Heart left ventricle (tissue), 16 donors: ENCODE results near the gene SULT1C2. TPM values are rescaled to one million over a fixed set of nuclear protein-coding genes. Genes with fewer than 3 reads are reported as not detected.

ENCODE experiments used
- ATAC-seq, 4 donors: fragments of 200-7000 bp; cut with Tn5 transposase; one replicate each; pipeline ENCODE4 v1.9.1; 2020 to 2022; ENCODE audit warnings: moderate library complexity in 4 of 4, mild to moderate bottlenecking in 3 of 4, moderate number of reproducible peaks in 1 of 4
- DNase-seq, 5 donors: peaks; one replicate each; pipeline ENCODE4 v3.0.0-alpha.2; 2020
- H3K27ac ChIP-seq, 12 donors: fragments of 200-600 bp; sonication (generic) in 4 of 12; one replicate each; pipeline versions ENCODE4 v1.5.0 to v1.8.0; 2016 to 2022; ENCODE audit warnings: mild to moderate bottlenecking in 2 of 12
- H3K27me3 ChIP-seq, 9 donors: fragments of 200-600 bp; sonication (generic) in 2 of 9; one replicate each; pipeline versions ENCODE4 v1.5.1 to v1.8.0; 2016 to 2022; ENCODE audit warnings: mild to moderate bottlenecking in 3 of 9
- H3K36me3 ChIP-seq, 9 donors: fragments of 200-600 bp; sonication (generic) in 2 of 9; one replicate each; pipeline versions ENCODE4 v1.5.0 to v1.8.0; 2018 to 2022; ENCODE audit warnings: mild to moderate bottlenecking in 2 of 9
- H3K4me1 ChIP-seq, 12 donors: fragments of 200-600 bp; sonication (generic) in 4 of 12; one replicate each; pipeline versions ENCODE4 v1.5.0 to v1.8.0; 2016 to 2022; ENCODE audit warnings: mild to moderate bottlenecking in 3 of 12
- H3K4me3 ChIP-seq, 12 donors: fragments of 200-600 bp; sonication (generic) in 4 of 12; one replicate each; pipeline versions ENCODE4 v1.5.0 to v1.8.0; 2017 to 2022; ENCODE audit warnings: mild to moderate bottlenecking in 9 of 12, moderate library complexity in 4 of 12
- H3K9me3 ChIP-seq, 12 donors: fragments of 200-600 bp; sonication (generic) in 4 of 12; one replicate each; pipeline versions ENCODE4 v1.5.0 to v1.8.0; 2016 to 2022; ENCODE audit warnings: mild to moderate bottlenecking in 1 of 12
- POLR2A ChIP-seq, 2 donors: fragments of 450-650 bp; IDR thresholded peaks; one replicate each; pipeline ENCODE4 v1.6.1; 2017; ENCODE audit warnings: antibody characterized with exemption in 2 of 2, mild to moderate bottlenecking in 2 of 2, moderate library complexity in 2 of 2
- WGBS, 4 donors: extraction: QIAGEN DNeasy Blood & Tissue Kit in 2 of 4; methylation state at CpG; one replicate each; pipeline versions ENCODE4 v1.1.5 to v1.1.7; 2013 to 2018; 5-methylcytosine and 5-hydroxymethylcytosine counted together
- intact Hi-C, 10 donors: fragments of 100-400 bp; cut with DNase I; formaldehyde crosslinking; loops; one replicate each; pipeline versions ENCODE4 v1.11.1 to v1.14.2; 2022
- polyA plus RNA-seq, 2 donors: library from polyadenylated mRNA; stranded (reverse); fragments of 200-250 nt; gene quantifications; one replicate each; pipeline ENCODE4 v1.2.3, GENCODE V29; 2013
- total RNA-seq, 9 donors: library from RNA; depleted of rRNA in 2 of 9; stranded (reverse); fragments of >200 nt in 2 of 9; fragmentation: NEBNext Ultra II Directional in 3 of 9; extraction: Animal tissue kit (Norgen Biotek cat#: 25700) in 3 of 9; gene quantifications; one replicate each; pipeline versions ENCODE4 v1.1.0 to v1.2.4, GENCODE V29; 2016 to 2023
- TF ChIP-seq, protein P1 (sequence below), 12 donors: fragments of 200-600 bp; sonication (generic) in 4 of 12; IDR thresholded peaks; one replicate each; pipeline versions ENCODE4 v1.5.0 to v1.8.0; 2018 to 2022; ENCODE audit warnings: antibody characterized with exemption in 12 of 12, mild to moderate bottlenecking in 5 of 12
- donor health status: ischemic (EF 13 %, LVEDD 7.1; RV severe dilation, severe dysfunction).
- donor health status: healthy with polysubstance abuse.
- donor health status: DM: no; HTN: yes; CAD: no.
- donor health status: DM: no; HTN: no; CAD: no.
- donor health status: ischemic (EF 25% LVEDD 6.9; RV normal size, moderate dysfunction).
- donor health status: ischemic (EF 25% LVEDD 5.7; RV mildly dilated, moderate dysfunction).
- donor health status: healthy.
- donor health status: DM: yes; HTN: yes; CAD: no.
- donor health status: ischemic (EF 35%, LVEDD 5.7; RV mildly dilated, moderate dysfunction).
- donor health status: nonischemic (EF 11% LVEDD 7.7; RV severe dilation, severe dysfunction).
- donor health status: DM: yes; HTN: yes; CAD: no.
- donor health status: PGD.
- donor health status: ischemic (EF 29% LVEDD 5.4; RV normal size, mild dysfunction).
- donor health status: nonischemic (EF 23%, LVEDD 6.1; RV moderate dilation, normal function).

Gene SULT1C2
- total and polyA plus RNA-seq, 11 donors = 0.16 to 2.9 (median 0.77) TPM; not detected in 3

DNA sequence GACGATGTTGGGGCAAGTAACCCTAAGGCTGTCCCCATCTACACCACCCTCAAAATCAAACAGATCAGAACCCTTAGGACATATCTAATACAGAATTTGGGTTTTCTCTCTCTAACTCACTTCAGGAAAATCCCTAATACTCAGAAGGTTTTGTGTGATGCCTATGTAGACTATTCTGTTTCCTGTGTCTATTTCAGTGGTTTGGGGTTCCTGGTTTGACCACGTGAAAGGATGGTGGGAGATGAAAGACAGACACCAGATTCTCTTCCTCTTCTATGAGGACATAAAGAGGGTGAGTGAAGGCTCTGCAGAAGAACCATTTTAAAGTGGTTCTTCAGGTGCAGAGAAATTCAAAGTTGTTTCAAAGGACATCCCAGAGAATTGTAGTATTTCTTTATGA lies 16.3 kb downstream of the SULT1C2 start:
- Histone ChIP-seq H3K27me3 (no peaks in the 10 kb centered on the region), H3K4me1 (no peaks in the 10 kb centered on the region), H3K9me3 (no peaks in the 10 kb centered on the region), H3K36me3 (no peaks in the 10 kb centered on the region), H3K27ac (no peak overlapping the region), H3K4me3 (no peak overlapping the region)
- intact Hi-C loops = no loop called here
- no peak for DNase-seq
- TF ChIP-seq POLR2A (IDR thresholded peaks at IDR 0.05) = no peak
- TF ChIP-seq, protein P1, sequence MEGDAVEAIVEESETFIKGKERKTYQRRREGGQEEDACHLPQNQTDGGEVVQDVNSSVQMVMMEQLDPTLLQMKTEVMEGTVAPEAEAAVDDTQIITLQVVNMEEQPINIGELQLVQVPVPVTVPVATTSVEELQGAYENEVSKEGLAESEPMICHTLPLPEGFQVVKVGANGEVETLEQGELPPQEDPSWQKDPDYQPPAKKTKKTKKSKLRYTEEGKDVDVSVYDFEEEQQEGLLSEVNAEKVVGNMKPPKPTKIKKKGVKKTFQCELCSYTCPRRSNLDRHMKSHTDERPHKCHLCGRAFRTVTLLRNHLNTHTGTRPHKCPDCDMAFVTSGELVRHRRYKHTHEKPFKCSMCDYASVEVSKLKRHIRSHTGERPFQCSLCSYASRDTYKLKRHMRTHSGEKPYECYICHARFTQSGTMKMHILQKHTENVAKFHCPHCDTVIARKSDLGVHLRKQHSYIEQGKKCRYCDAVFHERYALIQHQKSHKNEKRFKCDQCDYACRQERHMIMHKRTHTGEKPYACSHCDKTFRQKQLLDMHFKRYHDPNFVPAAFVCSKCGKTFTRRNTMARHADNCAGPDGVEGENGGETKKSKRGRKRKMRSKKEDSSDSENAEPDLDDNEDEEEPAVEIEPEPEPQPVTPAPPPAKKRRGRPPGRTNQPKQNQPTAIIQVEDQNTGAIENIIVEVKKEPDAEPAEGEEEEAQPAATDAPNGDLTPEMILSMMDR (IDR thresholded peaks at IDR 0.05) = no peak
- no peak for ATAC-seq
- WGBS, 4 donors = 70 to 83% (median 78%) methylated on average over 2 of the region's 2 CpGs

DNA sequence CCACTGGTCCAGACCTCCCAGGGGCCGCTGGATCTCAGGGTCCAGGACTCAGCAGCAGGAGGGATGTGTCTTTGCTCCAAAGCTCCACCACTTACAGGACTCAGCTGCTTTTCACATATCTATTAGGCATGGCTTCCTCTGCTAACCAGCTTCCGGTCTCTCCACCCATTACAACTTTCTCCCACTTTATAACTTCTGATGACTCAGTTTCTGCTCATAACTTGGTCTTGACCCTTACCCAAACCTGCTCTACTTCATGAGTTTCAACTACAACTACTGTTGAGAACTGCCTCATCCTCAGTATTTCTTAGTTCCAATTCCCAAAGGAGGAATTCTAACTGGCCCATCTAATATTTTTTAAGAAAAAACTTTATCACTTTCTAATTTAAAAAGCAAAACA lies 17.2 kb downstream of the SULT1C2 start:
- Histone ChIP-seq H3K27me3 (no peaks in the 10 kb centered on the region), H3K36me3 (no peaks in the 10 kb centered on the region), H3K27ac (no peak overlapping the region), H3K4me3 (no peak overlapping the region), H3K9me3 (no peaks in the 10 kb centered on the region), H3K4me1 (no peaks in the 10 kb centered on the region)
- ATAC-seq (no peak), DNase-seq (no peak)
- WGBS, 4 donors = 79 to 90% (median 80%) methylated on average over 2 of the region's 2 CpGs
- intact Hi-C loops = no loop called here
- no peak for TF ChIP-seq POLR2A (IDR thresholded peaks at IDR 0.05)
- TF ChIP-seq, protein P1 (IDR thresholded peaks at IDR 0.05) = no peak

DNA sequence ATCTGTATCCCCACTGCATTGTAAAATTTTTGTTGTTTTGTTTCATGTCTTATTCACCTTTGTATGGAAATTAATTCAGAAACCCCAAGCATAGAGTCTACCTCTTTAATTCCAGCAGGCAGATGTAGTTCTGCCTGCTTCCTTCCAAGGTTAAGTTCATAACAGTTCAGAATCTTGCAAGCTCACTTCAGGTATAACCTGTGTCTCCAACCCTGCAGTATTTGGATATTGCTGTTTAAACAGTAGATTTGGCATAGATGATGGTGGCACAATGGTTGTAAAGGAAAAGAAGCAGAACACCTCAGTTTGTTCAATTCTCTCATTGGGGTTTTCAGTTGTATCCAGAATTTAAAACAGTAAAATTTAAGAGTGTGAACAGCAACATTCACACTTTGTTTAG lies 21.2 kb downstream of the SULT1C2 start:
- no peak for DNase-seq
- H3K36me3 ChIP-seq = no peaks in the 10 kb centered on the region
- no peaks in the 10 kb centered on the region for H3K9me3 ChIP-seq
- no peak for ATAC-seq
- TF ChIP-seq, protein P1 (IDR thresholded peaks at IDR 0.05) = no peak
- TF ChIP-seq POLR2A (IDR thresholded peaks at IDR 0.05) = no peak
- no peaks in the 10 kb centered on the region for H3K27me3 ChIP-seq
- H3K27ac ChIP-seq = no peak overlapping the region
- H3K4me1 ChIP-seq = no peaks in the 10 kb centered on the region
- H3K4me3 ChIP-seq = no peak overlapping the region
- intact Hi-C loops = no loop called here

DNA sequence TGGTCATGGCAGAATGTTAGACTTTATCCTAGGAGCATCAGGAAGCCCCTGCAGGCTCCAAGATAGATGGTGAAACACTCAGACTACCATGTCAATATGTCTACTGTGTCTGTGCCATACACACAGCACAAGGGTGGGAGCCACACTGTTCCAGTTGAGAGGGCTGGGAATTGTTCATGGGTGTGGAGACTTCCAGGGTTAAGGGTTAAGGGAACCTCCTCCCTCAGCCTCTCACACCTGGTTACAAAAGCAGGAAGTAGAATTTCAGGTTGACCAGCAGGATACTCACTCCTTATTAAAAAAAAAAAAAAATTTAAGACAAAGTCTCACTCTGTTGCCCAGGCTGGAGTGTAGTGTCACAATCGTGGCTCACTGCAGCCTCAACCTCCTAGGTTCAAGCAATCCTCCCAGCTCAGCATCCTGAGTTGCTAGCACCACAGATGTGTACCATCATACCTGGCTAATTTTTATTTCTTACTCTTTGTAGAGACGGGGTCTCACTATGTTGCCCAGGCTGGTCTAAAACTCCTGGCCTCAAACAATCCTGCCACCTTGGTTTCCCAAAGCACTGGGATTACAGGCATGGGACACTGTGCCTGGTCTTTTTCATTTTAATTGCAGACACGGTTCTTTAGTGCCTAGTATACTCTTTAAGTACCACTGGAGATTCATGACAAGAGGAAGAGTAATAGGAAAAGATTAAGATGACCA lies 26.0 kb downstream of the SULT1C2 start:
- no peak for ATAC-seq
- WGBS, 4 donors = 74 to 86% (median 78%) methylated on average over 3 of the region's 3 CpGs

More for the DNA sequence above, 26.0 kb downstream of the SULT1C2 start:
- DNase-seq = no peak
- Histone ChIP-seq H3K4me3 (no peak overlapping the region), H3K27me3 (no peaks in the 10 kb centered on the region), H3K4me1 (peaks cover 0 to 5% (median 0%) of the 10 kb centered on the region in 12 donors), H3K36me3 (no peaks in the 10 kb centered on the region), H3K27ac (no peak overlapping the region), H3K9me3 (no peaks in the 10 kb centered on the region)
- TF ChIP-seq POLR2A (IDR thresholded peaks at IDR 0.05) = no peak
- TF ChIP-seq, protein P1 (IDR thresholded peaks at IDR 0.05) = no peak
- intact Hi-C loops = no loop called here
